ENCODE measurements around the gene SPOP.
"Not testable (repeated sequence)": the region's sequence is repeated elsewhere in the genome, so short reads cannot be mapped to it uniquely, and the experiment has no call there.

The SPOP gene

DNA sequence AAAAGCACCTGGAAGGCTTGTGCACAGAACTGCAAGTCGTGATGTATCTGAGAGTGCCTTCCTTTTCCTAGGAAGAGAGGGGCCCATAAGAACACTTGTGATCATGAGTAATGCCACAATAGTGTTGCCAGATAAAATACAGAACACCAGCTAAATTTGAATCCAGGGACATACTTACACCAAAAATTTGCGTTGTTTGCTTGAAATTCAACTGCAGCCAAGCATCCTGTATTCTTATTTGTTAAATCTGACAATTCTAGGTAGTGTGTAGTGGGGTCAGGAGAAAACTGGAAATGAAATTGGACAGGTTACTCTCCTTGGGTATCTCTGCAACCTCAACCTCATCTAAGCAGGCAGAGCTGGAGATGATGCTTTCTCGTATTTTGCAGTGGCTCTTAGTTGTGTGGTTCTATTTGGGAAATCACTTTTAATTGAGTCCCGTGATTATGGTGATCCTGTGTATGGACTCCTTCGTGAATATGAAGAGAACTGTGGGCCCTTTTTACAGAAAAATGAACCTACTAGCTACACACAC is 17.9 kb upstream of the SPOP start:
- no peak for DNase-seq (ENCODE audit: low spot score)

DNA sequence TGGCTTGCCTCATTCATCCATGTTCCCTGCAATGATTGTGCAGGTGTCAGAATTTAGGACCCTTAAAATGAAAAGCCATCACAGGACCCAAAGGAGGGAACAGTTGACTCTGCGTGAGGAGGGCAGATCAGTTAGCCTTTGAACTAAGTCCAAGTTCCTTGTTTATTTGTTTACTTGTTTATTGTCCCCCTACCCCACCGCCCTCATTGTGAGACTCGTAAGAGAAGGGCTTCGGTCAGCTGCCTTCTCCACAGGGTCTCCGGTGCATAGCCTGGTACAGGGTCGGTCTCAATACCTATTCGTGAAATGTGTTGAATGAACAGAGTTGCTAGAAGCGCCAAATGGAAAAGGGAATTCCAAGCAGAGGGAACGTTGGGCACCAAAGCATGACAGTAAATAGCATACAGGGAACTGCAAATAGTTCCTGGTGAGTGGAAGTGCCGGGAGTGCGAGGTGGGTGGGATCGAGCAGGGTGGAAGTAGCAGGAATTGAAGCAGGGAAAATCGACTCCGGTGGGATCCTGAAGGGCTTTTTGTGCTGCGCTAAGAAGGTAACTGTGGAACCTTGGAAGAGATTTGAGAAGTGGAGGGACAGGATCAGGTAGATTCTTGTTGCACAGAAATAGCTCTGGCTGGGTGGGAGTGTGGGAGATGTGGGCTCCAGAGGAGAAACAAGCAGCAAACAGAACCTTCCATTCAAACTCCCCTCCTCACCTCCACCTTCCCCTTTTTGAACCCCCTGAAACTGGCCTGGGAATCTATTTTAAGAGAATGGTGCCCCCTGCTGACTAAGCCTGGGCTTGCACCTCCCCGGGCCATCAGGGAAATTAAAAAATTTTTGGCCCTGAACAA is 17.2 kb upstream of the SPOP start:
- DNase-seq (ENCODE audit: low spot score), result peak; percentile 63

DNA sequence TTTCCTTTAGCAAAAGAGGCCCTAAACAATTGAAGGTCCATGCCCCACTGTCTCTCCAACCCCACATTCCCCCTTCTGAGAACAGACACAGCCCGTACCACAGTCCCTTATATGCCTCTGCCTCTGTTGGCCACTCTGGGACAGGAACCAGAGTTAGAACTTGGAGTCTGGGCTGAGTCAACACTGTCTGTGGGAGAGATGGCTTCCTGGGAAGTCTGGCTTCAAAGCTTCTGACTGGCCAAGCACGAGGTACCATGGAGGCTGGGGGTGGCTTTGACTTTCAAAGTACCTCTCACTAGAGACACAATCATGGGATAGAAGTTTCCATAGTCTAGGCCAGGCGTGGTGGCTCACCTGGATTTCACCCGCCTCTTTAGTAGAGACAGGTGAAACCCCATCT is 14.9 kb upstream of the SPOP start:
- no peak for DNase-seq (ENCODE audit: low spot score)

DNA sequence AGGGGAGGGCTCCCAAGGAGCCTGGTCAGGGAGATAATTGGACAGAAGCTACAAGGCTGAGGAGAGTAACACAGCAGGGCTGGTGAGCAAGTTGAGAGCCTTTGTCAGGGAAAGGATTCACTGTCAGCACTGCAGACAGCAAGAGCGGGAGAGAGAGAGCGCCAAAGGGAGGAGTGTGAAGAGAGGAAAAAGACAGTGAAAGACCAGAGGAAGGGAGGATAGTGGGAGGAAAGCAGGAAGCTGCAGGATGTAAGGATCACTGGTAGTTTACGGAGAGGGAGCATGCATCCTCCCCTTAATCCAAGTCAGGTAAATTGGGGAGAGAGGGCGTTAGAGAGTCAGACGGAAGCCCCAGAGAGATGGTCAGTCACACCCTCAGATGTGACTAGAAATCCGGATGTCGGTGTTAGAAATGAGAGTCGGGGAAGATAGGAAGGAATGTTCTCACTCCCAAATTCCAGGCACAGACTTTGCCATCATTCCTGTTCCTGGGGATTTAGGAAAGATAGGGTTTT is 13.8 kb upstream of the SPOP start:
- DNase-seq (ENCODE audit: low spot score), result no peak

DNA sequence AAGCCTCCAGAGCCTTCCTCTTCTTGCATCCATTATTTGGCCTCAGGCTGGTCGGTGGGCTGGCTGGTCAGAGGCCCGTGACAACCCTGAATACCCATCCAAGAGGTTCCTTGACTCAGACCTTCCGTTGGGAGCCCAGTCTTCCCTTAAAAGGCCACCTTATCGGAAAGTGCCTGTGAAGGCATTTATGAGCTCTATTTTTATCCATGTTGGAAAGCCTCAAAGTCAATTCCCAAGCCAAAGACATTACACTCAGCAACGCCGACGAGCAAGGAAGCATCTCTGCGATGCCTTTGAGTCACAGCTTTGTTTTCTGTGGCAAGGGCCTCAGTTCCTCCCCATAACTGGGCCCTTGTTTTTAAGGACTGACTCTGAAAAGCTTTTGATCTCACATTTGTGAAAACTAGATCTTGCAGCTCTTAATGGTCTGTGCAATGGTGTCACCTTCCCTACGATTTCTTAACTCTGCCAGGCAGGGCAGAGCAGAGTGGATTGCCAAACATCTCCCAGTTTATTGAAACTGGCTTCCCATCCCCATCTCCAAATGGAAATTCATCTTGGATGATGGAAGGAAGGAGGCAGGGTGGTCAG is 13.3 kb upstream of the SPOP start:
- no peak for DNase-seq (ENCODE audit: low spot score)

DNA sequence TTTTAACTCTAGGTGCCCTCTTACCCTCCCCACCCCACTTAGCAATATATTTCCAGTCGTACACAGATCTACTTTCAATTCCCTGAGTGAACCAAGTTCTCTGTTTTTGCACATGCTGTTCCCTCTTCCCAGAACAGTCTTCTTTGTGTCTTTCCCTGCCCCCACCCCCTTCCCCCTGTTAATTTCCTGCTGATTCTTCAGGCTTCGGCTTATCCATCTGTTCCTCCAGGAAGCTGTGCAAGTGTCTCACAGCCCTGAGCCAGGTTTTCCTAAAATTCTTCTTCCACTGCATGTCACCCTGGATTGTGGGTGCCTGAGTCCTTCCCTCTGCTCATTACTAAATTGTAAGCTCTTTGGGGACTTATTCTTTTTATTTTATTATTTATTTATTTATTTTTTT is 12.4 kb upstream of the SPOP start:
- no peak for DNase-seq (ENCODE audit: low spot score)

DNA sequence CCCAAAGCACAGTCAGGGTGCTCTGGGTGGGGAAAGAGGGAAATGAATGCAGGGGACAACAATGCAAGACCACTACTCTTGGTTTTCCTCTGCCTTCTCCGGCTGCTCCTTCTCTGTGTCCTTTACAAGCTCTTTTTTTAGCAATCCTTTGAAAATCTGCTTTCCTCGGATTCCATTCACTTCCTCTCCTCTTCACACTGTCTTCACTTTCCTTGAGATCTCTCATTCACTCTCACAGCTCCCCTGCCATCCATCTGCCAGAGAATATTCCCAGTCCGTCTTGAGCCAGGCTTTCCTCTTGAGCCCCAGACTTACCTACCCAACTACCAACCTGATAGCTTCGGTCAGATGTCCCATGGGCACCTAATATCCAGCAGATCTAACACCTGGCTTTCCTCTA is 11.0 kb upstream of the SPOP start:
- DNase-seq (ENCODE audit: low spot score), result no peak

DNA sequence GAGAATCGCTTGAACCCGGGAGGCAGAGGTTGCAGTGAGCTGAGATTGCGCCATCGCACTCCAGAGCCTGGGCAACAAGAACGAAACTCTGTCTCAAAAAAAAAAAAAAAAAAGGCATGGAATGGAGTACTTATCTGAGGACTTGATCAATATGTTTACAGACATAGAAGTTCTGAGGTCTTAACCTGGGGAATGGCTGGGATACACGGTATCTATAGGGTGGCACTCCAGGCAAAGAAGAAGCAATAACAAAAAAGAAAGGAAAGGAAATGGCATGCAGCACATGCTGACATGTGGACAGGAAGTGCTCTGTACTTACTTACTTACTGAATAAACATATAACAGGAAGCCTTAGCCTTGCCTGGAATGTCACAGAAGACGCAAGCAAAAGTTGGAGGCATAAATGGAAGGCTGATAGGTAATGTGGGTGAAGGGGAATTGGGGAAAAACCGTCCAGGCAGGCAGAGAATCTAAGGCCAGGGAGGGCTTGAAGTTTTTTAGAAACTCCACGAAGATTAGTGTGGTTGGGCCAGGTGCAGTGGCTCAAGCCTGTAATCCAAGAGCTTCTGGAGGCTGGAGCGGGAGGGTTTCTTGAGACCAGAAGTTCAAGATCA is 10.1 kb upstream of the SPOP start:
- DNase-seq (ENCODE audit: low spot score), result peak; percentile 49

DNA sequence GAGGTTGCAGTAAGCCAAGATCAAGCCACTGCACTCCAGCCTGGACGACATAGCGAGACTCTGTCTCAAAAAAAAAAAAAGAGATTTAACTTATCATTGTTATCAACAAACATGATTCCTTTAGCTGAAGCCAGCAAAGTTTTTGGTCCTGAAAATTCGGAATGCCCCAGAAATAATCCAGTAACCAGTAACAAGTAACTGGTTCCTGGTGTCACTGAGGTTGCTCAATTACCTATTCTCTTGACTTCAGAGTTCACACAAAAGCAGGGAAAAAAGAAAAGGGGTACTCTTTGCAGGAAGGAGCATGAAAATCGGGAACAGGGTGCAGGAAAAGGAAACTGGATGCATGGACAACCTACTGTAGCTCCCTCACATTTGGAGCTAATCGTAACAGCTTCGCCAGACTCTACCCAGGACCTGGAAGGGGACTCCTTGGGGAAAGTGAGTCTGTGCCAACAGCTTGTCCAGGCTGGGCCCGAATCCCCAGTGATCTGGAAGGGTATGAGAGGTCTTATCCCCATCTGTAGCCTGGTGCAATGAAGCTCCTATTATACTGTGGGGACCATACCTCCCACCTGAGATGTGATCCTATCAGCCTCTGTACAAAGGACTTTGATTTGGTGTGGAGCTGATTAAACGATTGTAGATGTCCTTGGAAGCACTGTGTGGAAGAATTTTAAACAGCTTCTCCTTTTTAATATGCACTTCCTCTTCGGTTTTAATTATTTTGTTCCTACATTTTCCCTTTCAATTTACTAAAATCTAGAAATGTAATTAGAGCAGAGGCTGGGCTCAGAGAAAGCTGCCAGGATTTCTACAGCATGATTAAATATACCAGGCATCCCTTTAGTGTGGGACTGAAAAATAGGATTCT is 3.4 kb upstream of the SPOP start:
- no peak for DNase-seq (ENCODE audit: low spot score)

DNA sequence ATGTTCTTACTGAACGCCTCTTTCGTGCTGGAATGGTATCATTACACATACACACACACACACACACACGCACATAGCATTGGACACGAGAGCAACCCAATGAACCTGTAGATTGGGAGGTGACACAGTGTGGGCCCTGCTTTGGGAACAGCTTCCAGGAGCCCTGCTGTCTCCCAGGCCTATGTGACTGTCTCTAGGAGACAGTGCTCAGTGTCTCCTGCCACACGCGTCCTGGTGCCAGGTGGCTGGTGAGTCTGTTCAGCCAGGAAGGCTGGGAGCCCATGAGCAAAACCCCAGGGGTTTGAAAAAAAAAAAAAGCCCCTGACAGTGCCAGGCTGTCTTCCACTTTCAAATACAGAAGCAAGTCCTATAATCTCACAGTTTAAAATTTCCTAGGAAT is 2.4 kb upstream of the SPOP start:
- DNase-seq (ENCODE audit: low spot score), result no peak

DNA sequence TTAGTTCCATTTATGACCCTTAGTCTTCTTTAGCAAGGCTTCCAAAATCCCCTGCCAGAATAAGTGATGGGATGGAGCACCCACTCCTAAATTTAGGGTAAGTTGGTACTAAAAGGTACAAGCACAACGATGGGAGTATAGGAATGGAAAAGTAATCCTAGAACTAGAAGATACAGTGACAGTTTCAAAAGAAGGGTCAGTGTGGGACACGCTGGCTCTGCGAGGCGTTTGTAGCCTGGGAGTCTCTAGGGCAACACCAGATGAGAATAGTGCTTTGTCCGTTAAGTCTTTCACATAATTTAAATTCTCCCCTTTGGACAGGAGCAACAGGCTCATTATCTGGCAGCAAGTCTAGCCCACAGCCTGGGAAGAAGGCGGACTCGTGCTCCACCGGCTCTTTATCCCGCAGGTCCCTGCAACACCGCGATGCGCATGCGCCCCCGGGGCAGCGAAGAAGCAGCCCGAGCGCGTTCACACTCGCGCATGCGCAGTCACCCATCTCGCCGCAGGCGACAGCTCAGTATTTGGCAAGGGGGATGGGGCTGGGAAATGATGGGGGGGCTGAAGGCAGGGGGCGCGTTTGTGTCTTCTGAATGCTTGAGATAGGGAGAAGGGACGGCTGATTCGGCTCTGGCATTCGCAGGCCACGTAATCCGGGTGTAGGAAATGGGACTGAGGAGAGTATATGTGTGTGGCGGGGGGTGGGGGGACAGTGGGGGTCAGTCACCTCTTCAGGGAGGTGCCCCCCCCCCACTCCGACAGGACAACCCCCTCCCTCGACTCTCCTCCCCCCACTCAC is 564 bp downstream of the SPOP start:
- DNase-seq (ENCODE audit: low spot score), result peak; percentile 96

DNA sequence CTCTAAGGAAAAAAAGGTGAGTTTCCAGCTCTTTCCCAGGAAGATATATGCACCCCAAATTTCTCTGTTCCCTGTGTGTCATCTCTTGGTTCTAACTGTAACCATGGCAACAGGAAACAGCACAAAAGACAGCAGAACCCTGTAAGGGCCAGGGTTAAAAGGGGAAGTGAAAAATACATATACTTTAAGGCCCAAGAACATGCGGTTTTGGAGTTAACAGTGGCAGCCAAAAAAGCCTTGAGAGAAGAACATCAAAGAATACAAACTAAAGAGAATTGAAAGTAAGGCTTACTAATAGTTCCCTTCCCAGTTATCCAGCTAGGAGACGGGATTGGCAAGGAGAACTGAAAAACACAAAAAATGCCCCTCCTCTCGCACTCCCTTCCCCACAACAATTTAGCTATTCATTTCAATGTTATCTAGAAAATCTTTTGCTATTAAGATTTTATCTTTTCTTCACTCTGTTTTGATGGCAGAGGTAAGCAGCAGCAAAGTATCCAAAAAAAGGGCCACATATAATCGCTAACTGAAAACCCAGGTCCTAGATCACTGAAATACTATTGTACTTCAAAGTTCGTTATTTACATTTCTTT is 1.5 kb downstream of the SPOP start:
- DNase-seq (ENCODE audit: low spot score), result peak; percentile 70

DNA sequence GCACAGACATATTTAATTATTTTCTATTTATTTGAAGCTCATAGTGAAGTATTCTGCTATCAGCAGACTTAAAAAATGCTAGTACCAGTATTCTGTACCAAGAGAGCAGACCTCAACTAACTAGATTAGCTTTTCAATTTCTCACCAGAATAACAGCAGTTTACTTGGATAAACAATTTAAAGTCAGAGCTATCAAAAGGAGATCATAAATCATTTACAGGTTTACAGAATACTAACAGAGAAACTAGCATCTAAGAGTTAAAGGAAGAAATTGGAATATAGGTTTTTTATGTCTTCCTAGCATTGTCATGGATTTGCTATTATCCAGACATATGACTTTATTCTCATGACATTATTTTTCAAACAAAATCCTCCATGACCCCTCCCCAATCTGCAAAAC is 3.4 kb downstream of the SPOP start:
- no peak for DNase-seq (ENCODE audit: low spot score)

DNA sequence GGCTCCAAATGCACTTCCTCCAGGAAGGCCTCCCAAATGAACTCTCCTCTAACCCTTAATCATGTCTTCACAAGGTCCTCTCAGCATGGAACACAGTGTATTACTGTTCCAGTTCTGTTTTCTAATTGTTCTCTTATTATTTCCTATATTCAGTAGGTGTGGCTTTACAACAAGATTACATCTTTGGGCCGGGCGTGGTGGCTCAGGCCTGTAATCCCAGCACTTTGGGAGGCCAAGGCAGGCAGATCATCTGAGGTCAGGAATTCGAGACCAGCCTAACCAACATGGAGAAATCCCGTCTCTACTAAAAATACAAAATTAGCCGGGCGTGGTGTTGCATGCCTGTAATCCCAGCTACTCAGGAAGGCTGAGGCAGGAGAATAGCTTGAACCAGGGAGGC is 4.2 kb downstream of the SPOP start:
- not testable (repeated sequence) for DNase-seq (ENCODE audit: low spot score)

DNA sequence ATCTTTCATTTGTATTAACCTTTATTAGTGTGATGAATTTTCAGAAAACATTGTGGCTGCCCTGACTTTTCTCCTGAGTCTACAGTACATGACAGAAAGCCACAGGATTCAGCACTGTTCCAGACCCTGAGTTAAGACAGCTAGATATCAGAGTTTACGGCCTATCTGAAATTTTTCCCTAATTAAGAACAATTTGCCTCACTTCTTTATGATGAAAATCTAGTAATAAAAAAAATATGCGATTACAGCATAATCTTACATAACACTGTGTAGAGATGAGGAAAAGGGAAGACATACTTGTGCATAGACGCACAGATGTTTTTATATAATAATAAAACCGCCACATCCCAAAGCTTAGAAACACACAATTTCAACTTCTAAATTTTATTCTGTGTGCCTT is 7.3 kb downstream of the SPOP start:
- no peak for DNase-seq (ENCODE audit: low spot score)

DNA sequence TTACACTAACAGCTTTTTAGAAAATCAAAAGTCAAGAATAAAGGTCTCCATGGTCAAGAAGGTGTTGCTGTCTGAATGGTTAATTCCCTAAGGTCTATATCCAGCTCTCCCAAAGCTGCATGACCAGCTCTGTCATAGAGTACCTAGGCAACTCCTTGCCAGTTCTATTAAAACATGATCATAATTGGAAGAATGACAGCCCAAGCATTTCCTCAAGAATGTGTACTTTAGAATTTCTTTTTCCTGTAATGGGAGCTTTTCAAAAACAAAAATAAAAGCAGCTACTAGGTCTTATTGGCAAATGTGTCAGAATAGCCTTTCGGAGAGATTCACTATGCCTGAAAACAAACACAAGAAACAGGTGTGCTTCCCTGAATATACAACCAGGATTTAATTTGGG is 7.9 kb downstream of the SPOP start:
- no peak for DNase-seq (ENCODE audit: low spot score)

DNA sequence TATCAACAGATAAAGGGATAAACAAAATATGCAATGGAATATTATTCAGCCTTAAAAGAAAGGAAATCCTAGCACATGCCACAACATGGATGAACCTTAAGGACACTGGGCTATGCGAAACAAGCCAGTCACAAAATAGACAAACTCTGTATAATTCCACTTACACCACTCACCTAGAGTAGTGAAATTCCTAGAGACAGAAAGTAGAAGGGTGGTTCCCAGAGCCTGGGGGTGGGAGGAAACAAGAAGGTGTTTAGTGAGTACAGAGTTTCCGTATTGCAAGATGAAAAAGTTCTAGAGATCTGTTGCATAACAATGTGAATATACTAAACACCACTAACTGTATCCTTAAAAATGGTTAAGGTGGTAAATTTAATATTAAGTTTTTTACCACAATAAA is 10.0 kb downstream of the SPOP start:
- no peak for DNase-seq (ENCODE audit: low spot score)

DNA sequence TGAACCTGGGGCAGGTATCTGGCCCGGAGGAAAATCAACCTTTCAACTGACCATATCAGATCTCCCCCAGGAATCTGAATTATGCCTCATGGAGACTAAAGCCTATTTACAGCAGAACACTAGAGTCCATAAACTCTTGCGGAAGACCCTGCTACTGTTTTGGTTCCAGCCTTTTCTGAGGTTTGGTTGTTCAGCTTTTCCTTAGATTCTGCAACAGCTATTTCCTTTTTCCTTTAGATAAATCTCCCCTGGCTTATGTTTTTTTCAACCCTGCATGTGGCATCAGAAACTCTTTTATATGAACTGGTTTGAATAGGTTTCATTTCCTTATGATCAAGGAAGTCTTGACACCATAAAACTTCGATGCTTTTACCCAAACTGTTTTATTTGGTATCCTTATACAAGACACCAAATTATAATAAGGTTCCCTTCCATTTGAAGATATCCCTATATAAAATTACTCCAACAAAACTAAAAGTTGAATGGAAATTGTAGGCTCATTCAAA is 13.1 kb downstream of the SPOP start:
- DNase-seq (ENCODE audit: low spot score), result no peak

DNA sequence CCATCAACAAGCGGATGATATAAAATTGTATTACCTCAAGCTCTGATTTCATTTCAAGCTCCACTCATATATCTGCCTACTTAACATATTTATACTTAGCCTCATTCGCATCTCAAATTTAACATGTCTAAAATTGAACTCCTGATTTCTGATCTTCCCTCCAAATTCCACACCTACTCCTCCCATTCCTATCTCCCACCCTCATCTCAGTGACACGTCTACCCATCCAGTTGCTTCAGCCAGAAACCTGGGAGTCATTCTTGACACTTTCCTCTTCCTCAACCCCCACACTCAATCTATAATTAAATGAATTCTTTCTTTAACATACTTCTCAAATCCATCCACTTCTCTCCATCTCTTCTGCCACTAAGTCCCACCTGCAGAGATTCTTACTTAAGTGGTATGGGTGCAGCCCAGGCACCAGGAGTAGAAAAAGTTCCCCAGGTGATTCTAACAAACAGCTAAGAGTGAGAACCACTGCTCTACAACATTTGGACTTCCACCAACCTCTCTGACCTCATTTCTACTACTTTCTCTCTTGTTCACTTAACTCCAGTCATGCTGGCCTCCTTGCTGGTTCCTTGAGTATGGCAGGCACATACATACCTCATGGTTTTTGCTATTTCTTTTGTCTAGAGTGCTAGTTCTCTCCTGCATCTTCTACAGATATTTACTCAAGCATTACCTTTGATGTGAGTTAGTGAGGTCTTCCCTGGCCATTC is 18.1 kb downstream of the SPOP start:
- no peak for DNase-seq (ENCODE audit: low spot score)

DNA sequence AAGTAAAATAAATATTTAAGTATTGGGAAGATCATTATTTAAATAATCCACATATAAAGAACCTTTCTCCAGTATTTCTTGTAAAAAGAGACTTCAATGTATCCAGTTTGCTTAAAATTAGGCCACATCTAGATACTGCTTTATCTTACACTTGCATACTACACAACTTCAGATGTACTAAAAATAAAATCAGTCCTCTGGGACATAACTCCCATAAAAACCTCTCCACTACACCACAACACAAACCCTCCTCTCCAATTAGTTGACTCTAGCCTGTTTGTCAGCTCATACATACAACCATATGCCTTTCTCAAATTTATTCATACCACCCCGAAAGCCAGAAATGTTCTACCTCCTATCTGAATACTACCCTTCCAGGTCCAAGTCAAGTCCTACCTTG is 21.6 kb downstream of the SPOP start:
- no peak for DNase-seq (ENCODE audit: low spot score)
